B cell (primary cell): ENCODE results near the gene PHF21A. TPM values are rescaled to one million over a fixed set of nuclear protein-coding genes. Genes with fewer than 3 reads are reported as not detected.

ENCODE experiments used
- ATAC-seq: fragments of 200-7000 bp; cut with Tn5 transposase; one replicate; pipeline ENCODE4 v1.10.0; 2021; ENCODE audit warnings: low read depth, mild to moderate bottlenecking, moderate number of reproducible peaks, moderate library complexity
- CTCF ChIA-PET: fragments of 350-600 bp; sonication (Branson Sonifier 250); formaldehyde crosslinking; loops from one replicate; lab custom pipeline; 2021; ENCODE audit warnings: antibody characterized with exemption, inconsistent platforms; lab: Charles Lee
- POLR2A ChIA-PET: fragments of 350-600 bp; sonication (Branson Sonifier 250); formaldehyde crosslinking; loops from one replicate; lab custom pipeline; 2021; ENCODE audit warnings: antibody characterized with exemption; lab: Charles Lee
- DNase-seq: peaks from one replicate; pipeline ENCODE4 v3.0.0; 2013
- H2AFZ ChIP-seq: 2 replicates; pipeline ENCODE4 v1.6.1; 2012; ENCODE audit warnings: mild to moderate bottlenecking, low read depth, low read length; ENCODE audit not compliant: insufficient read depth, poor library complexity, severe bottlenecking
- H3K27ac ChIP-seq, 2 donors: 1 replicate in 1 of 2; 2 replicates in 1 of 2; pipeline ENCODE4 v1.5.1; 2012 to 2013; ENCODE audit warnings: low read length in 2 of 2, mild to moderate bottlenecking in 2 of 2, moderate library complexity in 1 of 2
- H3K27me3 ChIP-seq, 4 experiments: fragments of 200-600 bp in 1 of 4; sonication (generic) in 1 of 4; replicated peaks in 1 of 4; 1 replicate in 2 of 4; 2 replicates in 2 of 4; pipeline versions ENCODE4 v1.6.1 to v1.7.0; 2013 to 2016; ENCODE audit warnings: low read length in 3 of 4, mild to moderate bottlenecking in 2 of 4, mixed read lengths in 1 of 4, moderate library complexity in 1 of 4; ENCODE audit not compliant: insufficient read depth in 4 of 4, control insufficient read depth in 3 of 4; ENCODE audit errors: control extremely low read depth in 1 of 4
- H3K36me3 ChIP-seq, 2 experiments: replicated peaks in 1 of 2; 1 replicate in 1 of 2; 2 replicates in 1 of 2; pipeline versions ENCODE4 v1.6.1 to v1.7.1; 2013; ENCODE audit warnings: low read length in 1 of 2; ENCODE audit not compliant: insufficient read depth in 2 of 2, control insufficient read depth in 1 of 2; ENCODE audit errors: control extremely low read depth in 1 of 2, extremely low read depth in 1 of 2
- H3K4me1 ChIP-seq, 2 donors: fragments of 200-600 bp in 1 of 2; sonication (generic) in 1 of 2; 1 replicate in 1 of 2; 2 replicates in 1 of 2; pipeline versions ENCODE4 v1.5.1 to v1.6.1; 2013 to 2017; ENCODE audit warnings: low read length in 2 of 2; ENCODE audit not compliant: control insufficient read depth in 2 of 2, insufficient read depth in 2 of 2
- H3K4me2 ChIP-seq: replicated peaks from 2 replicates; pipeline ENCODE3; 2012; ENCODE audit warnings: mild to moderate bottlenecking, low read depth, low read length; ENCODE audit not compliant: poor library complexity, severe bottlenecking
- H3K4me3 ChIP-seq, 5 experiments: fragments of 200-600 bp in 1 of 5; sonication (generic) in 1 of 5; 1 replicate in 3 of 5; 2 replicates in 2 of 5; pipeline versions ENCODE4 v1.5.1 to v1.7.0; 2011 to 2016; ENCODE audit warnings: low read length in 4 of 5, mild to moderate bottlenecking in 4 of 5, low read depth in 2 of 5, control low read depth in 1 of 5, moderate library complexity in 1 of 5; ENCODE audit not compliant: insufficient read depth in 1 of 5; ENCODE audit errors: control extremely low read depth in 1 of 5, extremely low read depth in 1 of 5
- H3K79me2 ChIP-seq: fragments of 200-600 bp; sonication (generic); one replicate; pipeline ENCODE4 v1.6.0; 2016; ENCODE audit warnings: low read length; ENCODE audit not compliant: control insufficient read depth, insufficient read depth
- H3K9ac ChIP-seq: fragments of 200-600 bp; sonication (generic); 2 replicates; pipeline ENCODE4 v1.6.1; 2017; ENCODE audit warnings: mild to moderate bottlenecking, low read length, moderate library complexity
- H3K9me3 ChIP-seq, 3 donors: one replicate each; pipeline versions ENCODE4 v1.6.1 to v1.7.1; 2013; ENCODE audit warnings: low read length in 2 of 3; ENCODE audit not compliant: control insufficient read depth in 2 of 3, insufficient read depth in 1 of 3; ENCODE audit errors: control extremely low read depth in 1 of 3
- H4K20me1 ChIP-seq: 2 replicates; pipeline ENCODE4 v1.6.0; 2012; ENCODE audit warnings: mild to moderate bottlenecking, low read length; ENCODE audit not compliant: insufficient read depth, control insufficient read depth, poor library complexity, severe bottlenecking
- H3K27ac Mint-ChIP-seq: one replicate; pipeline ENCODE4 v1.8.0; 2021; ENCODE audit warnings: mixed read lengths
- H3K27me3 Mint-ChIP-seq: one replicate; pipeline ENCODE4 v1.8.0; 2021; ENCODE audit warnings: mixed read lengths
- H3K4me1 Mint-ChIP-seq: one replicate; pipeline ENCODE4 v1.8.0; 2021; ENCODE audit warnings: mixed read lengths
- H3K4me3 Mint-ChIP-seq: one replicate; pipeline ENCODE4 v1.8.0; 2021; ENCODE audit warnings: mixed read lengths
- H3K9me3 Mint-ChIP-seq: one replicate; pipeline ENCODE4 v1.8.0; 2022; ENCODE audit warnings: mixed read lengths; ENCODE audit not compliant: insufficient read depth
- EZH2 ChIP-seq: IDR thresholded peaks from 2 replicates; pipeline ENCODE4 v1.6.1; 2012; ENCODE audit warnings: borderline replicate concordance, low read depth, mild to moderate bottlenecking, moderate library complexity, low read length; ENCODE audit not compliant: insufficient read depth, poor library complexity, severe bottlenecking
- WGBS: methylation state at CpG from one replicate; pipeline ENCODE4 v1.1.5; 2013; ENCODE audit warnings: missing lambda C conversion rate; ENCODE audit not compliant: insufficient coverage; 5-methylcytosine and 5-hydroxymethylcytosine counted together
- intact Hi-C: fragments of 100-400 bp; cut with micrococcal nuclease; formaldehyde crosslinking; loops from one replicate; pipeline ENCODE4 v1.10.0; 2022
- polyA plus RNA-seq: library from polyadenylated mRNA; depleted of rRNA; stranded (reverse); fragments of >200 nt; gene quantifications from 2 replicates; pipeline ENCODE4 v1.2.3, GENCODE V29; 2012
- total RNA-seq, 2 donors: library from RNA; stranded (reverse); fragments of 120-200 nt in 1 of 2; gene quantifications; 1 replicate in 1 of 2; 2 replicates in 1 of 2; pipeline versions ENCODE4 v1.2.3 to v1.2.4, GENCODE V29; 2013 to 2022
- TF ChIP-seq, protein P1 (sequence below): fragments of 200-600 bp; IDR thresholded peaks from one replicate; pipeline ENCODE4 v1.8.0; 2022; ENCODE audit warnings: antibody characterized with exemption, mild to moderate bottlenecking

The PHF21A gene
- total and polyA plus RNA-seq, 2 donors (not counting 1 experiment from before 2014, with no cell fraction given), result 41.9 to 103 TPM

DNA sequence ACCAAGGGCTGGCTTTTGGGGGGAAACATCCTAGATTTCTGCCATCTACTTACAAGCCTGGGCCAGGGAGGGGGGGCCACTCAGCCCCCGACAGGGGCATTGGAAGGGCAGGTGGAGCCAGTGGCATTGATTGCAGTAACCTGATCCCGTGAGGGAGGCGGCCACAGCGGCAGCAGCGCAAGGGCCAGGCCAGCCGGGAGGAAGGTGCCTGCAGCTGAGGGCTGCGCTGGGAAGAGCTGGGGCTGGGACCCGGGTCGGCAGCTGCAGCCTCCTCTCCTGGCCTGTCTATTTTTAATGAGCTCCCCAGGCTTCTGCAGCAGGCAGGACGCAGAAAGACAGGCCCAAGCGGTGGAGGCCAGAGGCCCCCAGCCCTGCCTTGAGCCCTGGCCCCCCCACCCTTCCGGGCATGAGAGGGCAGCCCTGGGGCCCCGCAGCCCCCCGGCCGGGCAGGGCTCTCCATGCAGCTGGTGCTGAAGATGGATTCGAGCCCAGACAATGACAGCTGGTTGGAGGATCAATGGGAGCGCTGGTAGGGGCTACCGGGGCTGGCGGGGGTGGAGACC is 224.8 kb downstream of the PHF21A start:
- Mint-ChIP-seq H3K9me3 (no peaks in the 10 kb centered on the region), H3K4me3 (no peak overlapping the region), H3K27ac (no peak overlapping the region), H3K27me3 (peaks cover 35% of the 10 kb centered on the region), H3K4me1 (peaks cover 12% of the 10 kb centered on the region)
- intact Hi-C loops, result no loop called here
- no peak for DNase-seq
- Histone ChIP-seq H3K4me1 (peaks cover 12 to 17% of the 10 kb centered on the region in 2 donors), H3K4me2 (no peak overlapping the region), H3K9ac (no peak overlapping the region), H3K36me3 (no peaks in the 10 kb centered on the region), H3K9me3 (peaks cover 0 to 12% (median 0%) of the 10 kb centered on the region in 3 donors), H3K27ac (no peak overlapping the region), H3K4me3 (no peak overlapping the region), H4K20me1 (no peaks in the 10 kb centered on the region), H3K79me2 (no peaks in the 10 kb centered on the region), H3K27me3 (peaks cover 0 to 53% (median 24%) of the 10 kb centered on the region in 4 experiments), H2AFZ (no peak overlapping the region)
- ChIA-PET CTCF (interaction anchor here (3.3 kb wide), 1 partner anchor 69 kb away, joined by 12 read pairs; no protein-coding TSS in a partner anchor), POLR2A (no interaction called here)
- TF ChIP-seq, protein P1, sequence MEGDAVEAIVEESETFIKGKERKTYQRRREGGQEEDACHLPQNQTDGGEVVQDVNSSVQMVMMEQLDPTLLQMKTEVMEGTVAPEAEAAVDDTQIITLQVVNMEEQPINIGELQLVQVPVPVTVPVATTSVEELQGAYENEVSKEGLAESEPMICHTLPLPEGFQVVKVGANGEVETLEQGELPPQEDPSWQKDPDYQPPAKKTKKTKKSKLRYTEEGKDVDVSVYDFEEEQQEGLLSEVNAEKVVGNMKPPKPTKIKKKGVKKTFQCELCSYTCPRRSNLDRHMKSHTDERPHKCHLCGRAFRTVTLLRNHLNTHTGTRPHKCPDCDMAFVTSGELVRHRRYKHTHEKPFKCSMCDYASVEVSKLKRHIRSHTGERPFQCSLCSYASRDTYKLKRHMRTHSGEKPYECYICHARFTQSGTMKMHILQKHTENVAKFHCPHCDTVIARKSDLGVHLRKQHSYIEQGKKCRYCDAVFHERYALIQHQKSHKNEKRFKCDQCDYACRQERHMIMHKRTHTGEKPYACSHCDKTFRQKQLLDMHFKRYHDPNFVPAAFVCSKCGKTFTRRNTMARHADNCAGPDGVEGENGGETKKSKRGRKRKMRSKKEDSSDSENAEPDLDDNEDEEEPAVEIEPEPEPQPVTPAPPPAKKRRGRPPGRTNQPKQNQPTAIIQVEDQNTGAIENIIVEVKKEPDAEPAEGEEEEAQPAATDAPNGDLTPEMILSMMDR, result no peak
- TF ChIP-seq EZH2, result no peak
- WGBS, result 32% methylated on average over 19 of the region's 19 CpGs
- ATAC-seq, result no peak

DNA sequence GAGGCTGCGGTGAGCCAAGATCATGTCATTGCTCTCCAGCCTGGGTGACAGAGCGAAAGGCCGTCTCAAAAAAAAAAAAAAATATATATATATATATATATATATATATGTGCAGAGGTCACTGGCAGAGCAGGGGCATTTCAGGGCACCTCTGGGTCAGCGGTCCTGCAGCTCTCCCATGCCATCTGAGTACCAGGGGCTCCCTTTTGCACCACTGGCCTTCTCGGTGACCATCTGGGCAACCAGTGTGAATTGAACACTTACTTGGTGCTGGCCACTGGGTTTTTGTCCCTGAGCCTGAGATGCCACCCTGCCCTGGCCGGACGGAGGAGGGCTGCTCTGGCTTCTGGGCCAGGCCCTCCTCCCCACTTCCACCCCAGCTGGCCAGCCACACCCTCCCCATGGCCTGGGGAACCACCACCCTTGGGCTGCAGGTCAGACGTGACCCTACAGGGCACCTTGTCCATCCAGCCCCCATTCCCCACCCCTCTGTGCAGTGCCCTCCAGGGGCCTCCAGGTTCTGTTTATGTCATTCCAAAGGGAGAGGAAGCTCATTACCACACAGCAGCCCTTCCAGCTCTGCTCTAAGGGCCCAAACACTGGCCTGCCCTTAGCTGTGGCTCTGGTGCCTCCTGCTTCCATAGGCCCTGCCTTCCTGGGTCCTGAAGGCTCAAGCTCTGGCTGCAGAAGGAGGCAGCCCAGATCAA is 225.5 kb downstream of the PHF21A start:
- no peak for ATAC-seq
- Mint-ChIP-seq H3K4me1 (peaks cover 11% of the 10 kb centered on the region), H3K9me3 (no peaks in the 10 kb centered on the region), H3K4me3 (no peak overlapping the region), H3K27ac (no peak overlapping the region), H3K27me3 (peaks cover 34% of the 10 kb centered on the region)
- no peak for DNase-seq
- 89% methylated on average over 5 of the region's 8 CpGs for WGBS
- Histone ChIP-seq H2AFZ (no peak overlapping the region), H3K9me3 (peaks cover 0 to 12% (median 0%) of the 10 kb centered on the region in 3 donors), H3K36me3 (no peaks in the 10 kb centered on the region), H3K27ac (no peak overlapping the region), H3K79me2 (no peaks in the 10 kb centered on the region), H3K4me2 (no peak overlapping the region), H3K4me3 (no peak overlapping the region), H3K27me3 (peaks cover 0 to 51% (median 24%) of the 10 kb centered on the region in 4 experiments), H3K9ac (no peak overlapping the region), H4K20me1 (no peaks in the 10 kb centered on the region), H3K4me1 (peaks cover 12 to 16% of the 10 kb centered on the region in 2 donors)
- POLR2A ChIA-PET, result no interaction called here
- CTCF ChIA-PET, result no interaction called here
- intact Hi-C loops, result no loop called here
- TF ChIP-seq EZH2, result no peak
- TF ChIP-seq, protein P1, result no peak
